Measurements from ENCODE around the gene TSPAN33.

GRCh38 chr7:129134356-129134987 lies 10.0 kb upstream of the TSPAN33 start:
- TF ChIP-seq CEBPB (IDR thresholded peaks at IDR 0.05) (no peak), EP300 (IDR thresholded peaks at IDR 0.05; ENCODE audit: borderline replicate concordance) (no peak), REST (IDR thresholded peaks at IDR 0.05; ENCODE audit: low read depth) (no peak), USF1 (IDR thresholded peaks at IDR 0.05) (no peak)

Measured in Ishikawa (cell line).